ENCODE measurements around the gene YPEL2.

GRCh38 chr17:59287891-59288290 is 43.6 kb upstream of the YPEL2 start:
- TF ChIP-seq, protein P1, sequence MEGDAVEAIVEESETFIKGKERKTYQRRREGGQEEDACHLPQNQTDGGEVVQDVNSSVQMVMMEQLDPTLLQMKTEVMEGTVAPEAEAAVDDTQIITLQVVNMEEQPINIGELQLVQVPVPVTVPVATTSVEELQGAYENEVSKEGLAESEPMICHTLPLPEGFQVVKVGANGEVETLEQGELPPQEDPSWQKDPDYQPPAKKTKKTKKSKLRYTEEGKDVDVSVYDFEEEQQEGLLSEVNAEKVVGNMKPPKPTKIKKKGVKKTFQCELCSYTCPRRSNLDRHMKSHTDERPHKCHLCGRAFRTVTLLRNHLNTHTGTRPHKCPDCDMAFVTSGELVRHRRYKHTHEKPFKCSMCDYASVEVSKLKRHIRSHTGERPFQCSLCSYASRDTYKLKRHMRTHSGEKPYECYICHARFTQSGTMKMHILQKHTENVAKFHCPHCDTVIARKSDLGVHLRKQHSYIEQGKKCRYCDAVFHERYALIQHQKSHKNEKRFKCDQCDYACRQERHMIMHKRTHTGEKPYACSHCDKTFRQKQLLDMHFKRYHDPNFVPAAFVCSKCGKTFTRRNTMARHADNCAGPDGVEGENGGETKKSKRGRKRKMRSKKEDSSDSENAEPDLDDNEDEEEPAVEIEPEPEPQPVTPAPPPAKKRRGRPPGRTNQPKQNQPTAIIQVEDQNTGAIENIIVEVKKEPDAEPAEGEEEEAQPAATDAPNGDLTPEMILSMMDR (IDR thresholded peaks at IDR 0.05; ENCODE audit: poor library complexity) = no peak
- no peak for TF ChIP-seq EZH2 (IDR thresholded peaks at IDR 0.05; ENCODE audit: borderline replicate concordance)
- no peak for TF ChIP-seq EZH2phosphoT487 (IDR thresholded peaks at IDR 0.05; ENCODE audit: low read depth, severe bottlenecking, unreplicated experiment)

Data from hepatocyte (in vitro differentiated cells).